ENCODE results near the gene NSG1.

Gene NSG1

DNA sequence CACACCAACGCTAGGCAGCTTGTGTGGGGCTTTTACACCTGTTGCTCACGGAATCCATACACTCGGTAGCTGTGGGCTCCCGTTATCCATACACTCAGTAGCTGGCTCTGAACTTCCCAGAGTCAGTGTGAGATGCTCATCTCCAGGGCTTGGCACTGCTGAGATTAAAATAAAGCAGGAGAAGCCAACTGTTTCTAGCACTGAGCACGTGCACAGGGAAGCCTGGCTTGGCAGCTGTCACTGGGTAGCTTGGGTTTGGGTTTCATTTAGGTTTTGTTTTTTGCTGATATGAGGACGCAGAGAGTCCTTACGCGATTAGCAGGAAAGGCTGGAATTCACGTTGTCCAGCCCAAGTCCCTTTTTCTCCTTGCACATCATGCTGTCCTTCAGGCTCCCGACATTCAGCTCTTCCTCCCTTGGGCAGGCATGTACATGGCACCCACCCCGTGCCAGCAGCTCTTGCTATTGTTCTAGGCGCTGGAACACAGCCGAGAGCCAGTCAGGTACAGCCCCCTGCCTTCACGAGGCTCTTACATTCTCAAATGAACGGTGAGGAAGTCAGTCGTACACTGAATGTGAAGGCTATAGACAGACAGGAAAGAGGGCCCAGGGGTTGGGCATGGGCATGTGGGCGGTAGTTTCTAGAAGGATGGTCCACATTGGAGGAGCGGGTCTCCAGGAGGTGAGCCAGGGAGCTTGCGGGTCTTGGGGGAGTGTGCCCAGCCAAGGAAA is 25.9 kb downstream of the NSG1 start:
- TF ChIP-seq, protein P1, sequence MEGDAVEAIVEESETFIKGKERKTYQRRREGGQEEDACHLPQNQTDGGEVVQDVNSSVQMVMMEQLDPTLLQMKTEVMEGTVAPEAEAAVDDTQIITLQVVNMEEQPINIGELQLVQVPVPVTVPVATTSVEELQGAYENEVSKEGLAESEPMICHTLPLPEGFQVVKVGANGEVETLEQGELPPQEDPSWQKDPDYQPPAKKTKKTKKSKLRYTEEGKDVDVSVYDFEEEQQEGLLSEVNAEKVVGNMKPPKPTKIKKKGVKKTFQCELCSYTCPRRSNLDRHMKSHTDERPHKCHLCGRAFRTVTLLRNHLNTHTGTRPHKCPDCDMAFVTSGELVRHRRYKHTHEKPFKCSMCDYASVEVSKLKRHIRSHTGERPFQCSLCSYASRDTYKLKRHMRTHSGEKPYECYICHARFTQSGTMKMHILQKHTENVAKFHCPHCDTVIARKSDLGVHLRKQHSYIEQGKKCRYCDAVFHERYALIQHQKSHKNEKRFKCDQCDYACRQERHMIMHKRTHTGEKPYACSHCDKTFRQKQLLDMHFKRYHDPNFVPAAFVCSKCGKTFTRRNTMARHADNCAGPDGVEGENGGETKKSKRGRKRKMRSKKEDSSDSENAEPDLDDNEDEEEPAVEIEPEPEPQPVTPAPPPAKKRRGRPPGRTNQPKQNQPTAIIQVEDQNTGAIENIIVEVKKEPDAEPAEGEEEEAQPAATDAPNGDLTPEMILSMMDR (IDR thresholded peaks at IDR 0.05; ENCODE audit: insufficient read depth, missing control alignments), result no peak
- FAIRE-seq, result no peak
- no peak for DNase-seq (ENCODE audit: insufficient read length, low spot score)

DNA sequence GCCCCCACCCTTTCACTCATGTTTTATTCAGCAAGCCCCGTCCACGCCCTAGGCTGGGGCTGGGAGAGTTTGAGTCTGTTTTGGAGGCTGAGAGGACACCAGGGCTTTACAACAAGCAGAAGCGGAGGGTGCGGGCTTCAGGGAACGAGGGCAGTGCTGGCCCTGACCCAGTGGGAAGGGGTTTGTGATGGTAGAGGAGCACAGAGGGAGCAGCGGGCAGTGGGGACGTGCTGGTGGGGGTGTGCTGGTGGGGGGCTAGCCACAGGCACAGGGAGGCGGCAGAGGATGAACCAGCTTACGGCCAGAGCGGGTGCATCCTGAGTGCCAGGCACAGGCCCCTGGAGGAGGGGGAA is 26.4 kb downstream of the NSG1 start:
- no peak for DNase-seq (ENCODE audit: insufficient read length, low spot score)

GRCh38 chr4:4413806-4414205 is 26.9 kb downstream of the NSG1 start:
- TF ChIP-seq, protein P1 (IDR thresholded peaks at IDR 0.05; ENCODE audit: insufficient read depth, missing control alignments), result no peak
- DNase-seq (ENCODE audit: insufficient read length, low spot score) (no peak), FAIRE-seq (no peak)

More for the DNA sequence above, 26.4 kb downstream of the NSG1 start:
- TF ChIP-seq, protein P1 (IDR thresholded peaks at IDR 0.05; ENCODE audit: insufficient read depth, missing control alignments), result no peak
- FAIRE-seq, result no peak

DNA sequence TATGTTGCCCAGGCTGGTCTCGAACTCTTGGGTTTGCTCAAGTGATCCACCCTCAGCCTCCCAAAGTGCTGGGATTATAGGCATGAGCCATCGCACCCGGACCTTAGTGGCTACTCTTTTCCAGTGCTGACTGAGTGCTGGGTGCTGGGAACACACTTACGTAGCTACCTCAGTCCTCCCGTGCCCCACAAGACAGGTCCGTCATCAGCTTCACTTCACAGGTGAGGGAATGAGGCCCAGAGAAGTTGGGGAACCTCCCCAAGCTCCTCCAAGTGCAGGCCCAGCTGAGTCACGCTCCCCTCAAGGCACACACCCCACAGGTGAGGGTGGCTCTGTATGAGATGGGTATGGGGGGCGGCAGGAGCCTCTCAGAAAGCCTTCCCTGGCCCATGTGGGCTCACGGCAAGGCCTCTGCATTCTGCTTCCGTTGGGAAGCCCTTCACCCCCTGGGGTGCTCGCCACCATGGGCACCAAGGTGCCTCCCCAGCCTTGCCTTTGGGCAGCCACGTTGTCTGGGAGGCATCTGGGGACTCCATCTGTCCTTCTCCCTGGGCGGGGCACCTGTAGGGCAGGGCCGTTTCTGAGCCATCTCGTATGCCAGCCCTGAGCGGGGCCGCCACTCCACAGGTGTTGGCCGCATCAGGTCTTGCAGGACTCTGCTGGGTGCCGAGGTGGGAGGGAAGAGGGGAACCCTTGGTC is 28.4 kb downstream of the NSG1 start:
- FAIRE-seq (no peak), DNase-seq (ENCODE audit: insufficient read length, low spot score) (no peak)
- TF ChIP-seq, protein P1 (IDR thresholded peaks at IDR 0.05; ENCODE audit: insufficient read depth, missing control alignments), result no peak

GRCh38 chr4:4415806-4416805 is 29.2 kb downstream of the NSG1 start:
- FAIRE-seq (no peak), DNase-seq (ENCODE audit: insufficient read length, low spot score) (no peak)
- TF ChIP-seq, protein P1 (IDR thresholded peaks at IDR 0.05; ENCODE audit: insufficient read depth, missing control alignments), result no peak

DNA sequence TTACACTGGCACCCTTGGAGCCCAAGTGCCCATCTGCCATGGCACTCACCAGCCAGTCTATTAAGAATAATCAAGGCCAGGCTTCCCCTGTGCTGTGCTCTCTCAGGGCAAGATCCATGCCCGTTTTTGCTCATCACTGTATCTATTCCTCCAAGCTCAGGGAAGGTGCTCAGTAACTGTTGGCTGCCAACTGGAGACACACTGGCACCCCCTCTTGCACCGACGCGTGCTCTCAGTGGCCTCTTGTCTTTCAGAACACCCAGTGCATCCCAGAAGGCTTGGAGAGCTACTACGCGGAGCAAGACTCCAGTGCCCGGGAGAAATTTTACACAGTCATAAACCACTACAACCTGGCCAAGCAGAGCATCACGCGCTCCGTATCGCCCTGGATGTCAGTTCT is 30.1 kb downstream of the NSG1 start:
- FAIRE-seq, result no peak
- TF ChIP-seq, protein P1 (IDR thresholded peaks at IDR 0.05; ENCODE audit: insufficient read depth, missing control alignments), result no peak
- DNase-seq (ENCODE audit: insufficient read length, low spot score), result no peak

All from D721Med (cell line).